HG03378 (cell line): Measurements from ENCODE around the gene TIPRL.
"Not testable (repeated sequence)": the region's sequence is repeated elsewhere in the genome, so short reads cannot be mapped to it uniquely, and the experiment has no call there.

Source experiments
- ATAC-seq: cut with Tn5 transposase; IDR thresholded peaks from one replicate; pipeline ENCODE4 v1.9.1; 2021; ENCODE audit warnings: mild to moderate bottlenecking, moderate library complexity; ENCODE audit not compliant: unreplicated experiment

TIPRL gene

GRCh38 chr1:168178638-168179437, at the start of gene TIPRL:
Gene TIPRL (plus strand): TSS chr1:168178962. CDS start chr1:168179078, 116 bp downstream.
- peak; percentile 82 for ATAC-seq

GRCh38 chr1:168129933-168130332, 48.8 kb upstream of the TIPRL start:
- no peak for ATAC-seq

- ATAC-seq = no peak
Observed at GRCh38 chr1:168134132-168134531, 44.6 kb upstream of the TIPRL start.

GRCh38 chr1:168134642-168135041, 44.1 kb upstream of the TIPRL start:
- ATAC-seq = no peak

- no peak for ATAC-seq
Observed at GRCh38 chr1:168135116-168135920, 43.4 kb upstream of the TIPRL start.

- no peak for ATAC-seq
Observed at GRCh38 chr1:168135921-168136708, 42.6 kb upstream of the TIPRL start.

GRCh38 chr1:168136709-168137514, 41.9 kb upstream of the TIPRL start, which contains the start of gene GPR161:
Gene GPR161 (minus strand): TSS chr1:168136930. CDS start chr1:168104850, 32,080 bp downstream.
- no peak for ATAC-seq

GRCh38 chr1:168137515-168137821, 41.3 kb upstream of the TIPRL start:
- ATAC-seq = no peak

- no peak for ATAC-seq
Observed at GRCh38 chr1:168138134-168138533, 40.6 kb upstream of the TIPRL start.

GRCh38 chr1:168139070-168139469, 39.7 kb upstream of the TIPRL start:
- no peak for ATAC-seq

- ATAC-seq = no peak
Observed at GRCh38 chr1:168141871-168142385, 36.8 kb upstream of the TIPRL start.

- ATAC-seq = peak; percentile 87
Observed at GRCh38 chr1:168145184-168146159, 33.3 kb upstream of the TIPRL start.

- ATAC-seq = no peak
Observed at GRCh38 chr1:168146160-168146539, 32.6 kb upstream of the TIPRL start.

- no peak for ATAC-seq
Observed at GRCh38 chr1:168146626-168147025, 32.1 kb upstream of the TIPRL start.

GRCh38 chr1:168148916-168149315, 29.8 kb upstream of the TIPRL start:
- ATAC-seq = peak; percentile 53

- no peak for ATAC-seq
Observed at GRCh38 chr1:168150283-168150682, 28.5 kb upstream of the TIPRL start.

- ATAC-seq = no peak
Observed at GRCh38 chr1:168151935-168152334, 26.8 kb upstream of the TIPRL start.

GRCh38 chr1:168154707-168155106, 24.1 kb upstream of the TIPRL start:
- not testable (repeated sequence) for ATAC-seq

- no peak for ATAC-seq
Observed at GRCh38 chr1:168155910-168156309, 22.9 kb upstream of the TIPRL start.
